ENCODE results near the gene ANKFN1.
"Not testable (repeated sequence)": the region's sequence is repeated elsewhere in the genome, so short reads cannot be mapped to it uniquely, and the experiment has no call there.

Gene ANKFN1

GRCh38 chr17:56182081-56182480 is 28.8 kb downstream of the ANKFN1 start:
- DNase-seq = no peak

- no peak for DNase-seq
These were observed 31.4 kb downstream of the ANKFN1 start for GRCh38 chr17:56184650-56185049.

- DNase-seq = no peak
These were observed 32.4 kb downstream of the ANKFN1 start for GRCh38 chr17:56185491-56186221.

DNA sequence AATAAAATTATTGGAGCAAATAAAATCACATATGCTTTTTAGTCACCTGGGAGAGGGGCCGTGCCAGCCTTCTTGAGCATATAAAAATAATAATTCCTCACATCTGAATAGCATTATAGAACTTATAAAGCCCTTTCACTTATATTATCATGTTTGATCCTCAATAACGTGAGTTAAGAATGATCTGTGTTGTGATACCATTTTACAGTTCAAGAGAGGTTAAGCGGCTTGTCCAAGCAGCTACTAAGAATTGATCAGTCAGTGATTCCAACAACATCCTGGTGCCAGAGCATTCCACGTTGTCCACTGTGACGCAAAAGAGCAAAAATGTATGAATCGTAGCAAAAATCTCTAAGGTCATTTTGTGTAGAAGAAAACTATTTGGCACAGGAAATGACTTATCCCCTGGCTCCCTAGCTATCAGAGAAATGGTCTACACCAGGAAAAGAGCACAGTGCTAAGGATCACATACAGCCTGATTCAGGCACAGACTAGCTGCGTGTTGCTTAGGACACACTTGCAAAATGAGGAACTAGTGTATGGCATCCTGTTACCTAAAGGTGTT is 33.0 kb downstream of the ANKFN1 start:
- DNase-seq = no peak

GRCh38 chr17:56203430-56203829 is 50.2 kb downstream of the ANKFN1 start:
- DNase-seq = peak; percentile 2

- DNase-seq = no peak
These were observed 53.1 kb downstream of the ANKFN1 start for GRCh38 chr17:56206351-56206750.

DNA sequence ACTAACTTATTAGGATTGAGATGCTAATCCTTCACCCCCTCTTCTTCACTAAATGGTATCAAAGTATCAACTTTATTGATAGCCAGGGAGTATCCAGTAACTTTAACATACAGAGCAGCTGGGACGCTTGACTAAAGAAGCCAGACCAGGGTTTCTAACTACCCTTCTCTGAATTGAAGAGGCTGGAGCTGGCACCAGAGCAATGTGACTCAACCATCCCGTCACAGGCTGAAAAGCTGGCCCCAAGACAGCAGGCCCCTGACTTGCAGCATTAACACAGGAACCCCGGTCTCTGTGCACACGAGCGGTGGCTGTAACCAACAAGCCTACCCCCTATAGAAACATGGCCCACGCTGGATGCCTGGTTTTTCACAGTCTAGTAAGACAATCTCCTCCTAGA is 59.8 kb downstream of the ANKFN1 start:
- no peak for DNase-seq

DNA sequence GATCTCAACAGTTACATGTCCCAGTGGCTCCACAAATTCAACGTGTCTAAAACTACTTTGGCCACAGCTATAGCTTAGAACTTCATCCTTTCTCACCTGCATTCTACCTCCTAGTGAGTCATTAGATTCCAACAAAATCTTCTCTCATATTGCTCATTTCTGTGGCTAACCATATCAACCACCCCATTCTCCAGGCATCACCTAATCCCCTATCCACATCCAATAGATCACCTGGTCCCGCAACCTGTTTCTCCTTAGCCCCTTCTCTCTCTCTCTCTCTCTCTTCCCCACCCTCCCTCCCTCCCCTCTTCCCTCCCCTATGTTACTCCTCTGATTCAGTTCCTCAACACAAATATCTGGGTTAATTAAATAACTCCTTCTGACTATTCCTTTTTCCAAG is 64.6 kb downstream of the ANKFN1 start:
- no peak for DNase-seq

- DNase-seq = no peak
These were observed 69.0 kb downstream of the ANKFN1 start for GRCh38 chr17:56222255-56222654.

DNA sequence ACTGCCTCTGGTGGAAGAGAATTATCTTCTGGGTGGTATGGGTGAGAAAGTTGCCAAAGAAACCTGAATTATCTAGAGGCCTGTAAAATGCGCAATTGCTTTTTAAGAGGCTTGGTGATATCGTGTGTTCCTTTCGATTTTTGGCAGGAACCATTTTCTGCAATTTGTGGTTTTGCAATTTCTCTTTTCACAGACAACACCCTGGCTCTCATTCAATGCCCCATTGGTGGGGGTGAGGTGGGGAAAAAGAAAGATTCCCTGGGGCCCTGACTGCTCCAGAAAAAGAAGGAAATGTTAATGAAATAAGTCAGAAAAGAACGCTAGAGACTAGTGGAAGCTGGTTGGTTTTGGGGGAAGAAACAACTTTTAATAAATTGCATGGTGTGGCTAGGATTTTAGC is 77.4 kb downstream of the ANKFN1 start:
- no peak for DNase-seq

- no peak for DNase-seq
These were observed 78.0 kb downstream of the ANKFN1 start for GRCh38 chr17:56231252-56231651.

- no peak for DNase-seq
These were observed 78.4 kb downstream of the ANKFN1 start for GRCh38 chr17:56231693-56232092.

DNA sequence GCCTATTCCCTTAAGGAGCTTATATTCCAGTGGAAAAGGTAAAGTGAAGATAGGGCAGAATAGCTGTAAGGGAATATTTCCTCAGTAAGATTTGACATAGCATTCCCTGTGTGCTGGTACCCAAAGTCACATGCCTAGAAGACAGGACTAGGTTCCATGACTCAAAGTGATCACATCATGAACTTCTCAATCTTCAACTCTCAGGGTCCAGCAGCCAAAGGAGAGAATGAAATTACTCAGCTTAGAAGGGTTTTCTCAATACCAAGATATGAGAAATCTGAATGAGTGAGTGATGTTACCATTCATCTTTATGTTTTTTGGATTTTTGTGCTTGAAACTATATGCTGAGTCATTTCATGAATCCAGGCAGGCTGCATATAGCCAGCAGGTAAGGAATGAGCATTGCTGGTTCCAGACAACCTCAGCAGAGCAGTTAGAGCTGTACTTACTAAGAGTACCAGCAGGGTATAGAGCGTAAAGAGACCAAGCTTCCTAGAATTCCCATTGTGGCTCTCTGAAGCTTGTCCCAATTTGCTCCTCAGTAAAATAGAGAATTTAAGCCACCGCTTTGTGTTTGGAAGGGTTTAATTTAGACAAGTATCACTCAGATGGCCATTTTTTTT is 91.1 kb downstream of the ANKFN1 start:
- no peak for DNase-seq

DNA sequence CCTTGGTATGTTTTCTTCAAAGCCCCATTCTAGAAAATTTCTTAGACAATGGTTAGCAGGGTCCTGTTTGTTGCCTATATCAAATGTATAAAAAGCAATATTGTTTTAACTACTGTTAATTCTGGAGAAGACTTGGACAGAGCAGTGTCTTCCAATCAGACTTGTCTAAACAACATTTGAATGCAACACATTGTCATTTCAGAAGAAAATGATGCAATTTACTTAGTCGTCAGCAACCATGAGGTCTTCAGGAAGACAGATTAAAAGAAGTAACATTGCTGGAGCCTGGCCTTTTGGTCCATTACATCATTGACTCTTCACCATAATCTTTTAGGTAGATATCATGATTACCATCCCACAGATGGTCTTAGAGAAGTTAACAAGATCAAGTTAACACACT is 94.5 kb downstream of the ANKFN1 start:
- DNase-seq = no peak

DNA sequence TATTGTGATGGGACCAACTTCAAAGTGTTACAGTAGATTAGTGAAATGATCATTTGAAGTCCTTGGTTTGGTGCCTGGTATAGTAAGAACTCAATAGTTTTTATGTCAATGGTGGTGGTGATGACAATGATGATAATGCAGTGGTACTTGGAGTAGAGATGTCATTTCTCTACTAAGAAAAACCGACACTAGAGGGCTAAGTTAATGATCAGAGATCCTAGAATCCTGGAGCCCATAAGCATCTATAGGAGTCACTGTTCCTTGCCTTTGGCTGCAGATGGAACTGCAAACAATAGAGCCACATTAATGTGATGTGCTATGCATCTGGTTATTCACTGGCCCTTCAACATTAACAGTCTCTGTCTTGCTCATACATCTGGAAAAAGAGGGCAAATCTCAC is 103.8 kb downstream of the ANKFN1 start:
- no peak for DNase-seq

DNA sequence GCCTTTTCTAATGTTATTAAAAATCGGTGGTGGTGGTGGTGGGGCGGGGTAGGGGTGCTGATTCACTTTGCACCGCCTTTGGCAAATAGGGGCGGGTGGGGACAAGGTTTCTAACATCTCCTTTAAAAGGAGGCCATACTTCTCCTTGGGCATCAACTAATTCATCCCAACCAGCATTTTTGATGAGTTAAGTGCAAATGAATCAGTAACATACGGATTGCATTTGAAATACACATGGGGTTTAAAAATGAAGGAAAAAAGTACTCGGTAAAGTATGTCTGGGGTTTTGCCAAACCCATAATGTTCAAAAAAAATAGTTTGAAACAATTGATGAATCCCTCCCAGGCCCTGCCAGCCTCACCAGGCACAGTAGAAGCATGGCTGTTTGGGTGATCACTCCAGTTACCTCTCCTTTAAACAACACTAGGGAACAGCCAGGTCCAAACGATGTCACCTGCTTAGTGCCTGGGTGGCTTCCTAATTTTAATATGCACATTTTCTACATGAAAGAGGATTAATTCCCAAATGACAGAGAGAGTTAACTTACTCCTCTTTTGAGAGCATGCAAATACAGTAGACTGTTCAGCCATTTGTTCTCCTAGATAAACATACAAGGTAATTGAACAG is 107.2 kb downstream of the ANKFN1 start:
- no peak for DNase-seq

GRCh38 chr17:56262803-56263202 is 109.5 kb downstream of the ANKFN1 start:
- DNase-seq = no peak

DNA sequence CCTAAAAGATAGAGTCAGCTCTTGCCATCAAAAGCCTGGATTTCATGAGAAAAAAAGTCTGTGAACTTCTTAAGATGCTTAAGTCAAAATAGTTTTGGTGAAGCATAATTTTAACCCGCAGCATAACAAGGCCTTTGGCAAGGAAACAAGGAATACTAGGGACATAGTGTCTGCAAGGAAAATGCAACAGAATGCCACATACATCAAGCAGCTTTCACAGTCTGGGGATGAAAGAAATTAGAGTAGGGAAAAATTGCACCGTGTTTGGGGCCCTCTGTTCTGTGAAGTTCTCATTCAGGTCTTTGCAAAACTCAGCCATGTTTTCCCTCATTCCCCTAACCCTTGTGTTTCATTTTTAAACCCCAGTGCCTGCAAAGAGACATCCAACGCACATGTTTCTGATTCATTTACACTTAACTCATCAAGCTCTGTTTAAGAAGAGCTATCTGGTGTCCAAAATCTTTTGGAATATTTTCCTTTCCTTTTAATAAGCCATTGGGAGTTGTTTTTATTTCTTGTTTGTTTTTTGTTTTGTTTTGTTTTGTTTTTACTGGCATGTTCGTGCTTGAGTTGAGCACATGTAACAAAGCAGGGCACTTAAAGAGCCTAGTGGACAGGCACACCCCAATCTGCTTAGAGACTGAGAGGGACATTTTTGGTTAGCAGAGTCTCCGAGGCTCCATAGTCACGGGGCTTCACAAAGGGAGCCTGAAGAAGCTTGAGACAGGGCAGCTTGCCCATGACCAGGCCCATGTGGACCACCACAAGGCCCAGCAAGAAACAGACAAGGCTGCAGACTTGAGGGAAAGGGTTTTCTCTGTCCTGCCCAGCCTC is 116.5 kb downstream of the ANKFN1 start:
- DNase-seq = no peak

GRCh38 chr17:56274491-56274890 is 121.2 kb downstream of the ANKFN1 start:
- no peak for DNase-seq

DNA sequence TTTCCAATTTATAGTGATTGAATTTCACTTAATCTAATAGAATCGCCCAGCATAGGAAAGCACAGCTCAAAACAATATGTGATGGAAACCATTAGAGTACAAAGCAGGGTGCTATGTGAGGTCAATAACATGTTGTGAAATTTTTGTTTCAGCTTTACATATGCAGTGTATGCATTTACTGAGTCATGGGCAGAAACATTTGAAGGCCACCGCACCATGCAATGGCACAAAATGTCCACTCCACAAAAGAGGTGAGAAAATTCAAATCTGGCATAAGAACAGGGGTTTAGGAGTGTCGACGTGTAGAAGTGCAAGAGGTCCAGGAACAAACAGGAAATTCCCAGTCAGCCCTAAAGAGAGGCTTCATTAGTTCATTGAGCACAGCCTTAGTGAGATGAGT is 131.2 kb downstream of the ANKFN1 start:
- DNase-seq = no peak

- DNase-seq = not testable (repeated sequence)
These were observed 135.5 kb downstream of the ANKFN1 start for GRCh38 chr17:56288786-56289185.

- DNase-seq = no peak
These were observed 136.0 kb downstream of the ANKFN1 start for GRCh38 chr17:56289321-56289720.

All from NCI-H2227 treated with DMSO at 0.1 percent for 48 hours (cell line).